ENCODE data around the gene PTTG1IP. TPM values are rescaled to one million over a fixed set of nuclear protein-coding genes. Genes with fewer than 3 reads are reported as not detected.
A peak's percentile ranks its signal among the peaks of the same experiment; 100 is the strongest.

Gene PTTG1IP
- total and polyA plus RNA-seq, 2 of the 13 experiments (the other 11 are each of a cell fraction or from before 2014, with no cell fraction given): 161 to 700 TPM

DNA sequence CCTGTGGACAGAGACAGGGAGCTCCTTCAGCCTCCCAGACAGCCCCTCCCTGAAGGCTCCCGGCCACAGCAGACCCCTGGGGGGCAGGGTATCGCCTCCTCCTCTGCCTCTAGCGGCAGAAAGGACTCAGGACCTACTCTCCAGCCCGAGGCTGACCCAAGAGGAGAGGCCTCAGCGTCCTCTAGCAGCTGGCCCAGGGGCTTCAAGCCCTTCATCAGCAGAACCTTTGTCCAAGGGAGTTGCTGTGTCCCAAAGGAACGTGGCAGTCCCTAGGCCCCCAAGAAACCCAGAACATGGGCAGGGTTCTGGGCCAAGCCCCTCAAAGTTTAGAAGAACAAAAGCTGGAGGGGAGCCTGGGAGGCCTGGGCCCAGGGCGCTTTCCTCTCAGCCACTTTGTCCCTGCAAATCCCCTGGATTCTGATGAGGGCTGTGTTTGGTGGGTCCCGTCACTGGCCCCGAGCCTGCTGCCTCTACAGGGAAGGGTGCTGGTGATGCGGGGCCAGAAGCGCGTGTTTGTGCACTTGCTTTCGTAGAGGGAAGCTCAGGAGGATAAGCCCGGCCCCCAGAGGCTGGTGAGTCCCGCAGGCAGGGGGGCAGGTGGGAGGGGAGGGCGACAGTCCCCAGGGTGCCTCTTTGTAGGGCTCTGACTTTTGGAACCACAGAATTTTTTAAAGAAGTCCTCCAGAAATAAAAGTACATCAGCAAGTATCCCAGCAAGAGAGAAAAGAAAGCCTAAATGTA, 33.9 kb upstream of the PTTG1IP start (continued):
- TF ChIP-seq, protein P1, sequence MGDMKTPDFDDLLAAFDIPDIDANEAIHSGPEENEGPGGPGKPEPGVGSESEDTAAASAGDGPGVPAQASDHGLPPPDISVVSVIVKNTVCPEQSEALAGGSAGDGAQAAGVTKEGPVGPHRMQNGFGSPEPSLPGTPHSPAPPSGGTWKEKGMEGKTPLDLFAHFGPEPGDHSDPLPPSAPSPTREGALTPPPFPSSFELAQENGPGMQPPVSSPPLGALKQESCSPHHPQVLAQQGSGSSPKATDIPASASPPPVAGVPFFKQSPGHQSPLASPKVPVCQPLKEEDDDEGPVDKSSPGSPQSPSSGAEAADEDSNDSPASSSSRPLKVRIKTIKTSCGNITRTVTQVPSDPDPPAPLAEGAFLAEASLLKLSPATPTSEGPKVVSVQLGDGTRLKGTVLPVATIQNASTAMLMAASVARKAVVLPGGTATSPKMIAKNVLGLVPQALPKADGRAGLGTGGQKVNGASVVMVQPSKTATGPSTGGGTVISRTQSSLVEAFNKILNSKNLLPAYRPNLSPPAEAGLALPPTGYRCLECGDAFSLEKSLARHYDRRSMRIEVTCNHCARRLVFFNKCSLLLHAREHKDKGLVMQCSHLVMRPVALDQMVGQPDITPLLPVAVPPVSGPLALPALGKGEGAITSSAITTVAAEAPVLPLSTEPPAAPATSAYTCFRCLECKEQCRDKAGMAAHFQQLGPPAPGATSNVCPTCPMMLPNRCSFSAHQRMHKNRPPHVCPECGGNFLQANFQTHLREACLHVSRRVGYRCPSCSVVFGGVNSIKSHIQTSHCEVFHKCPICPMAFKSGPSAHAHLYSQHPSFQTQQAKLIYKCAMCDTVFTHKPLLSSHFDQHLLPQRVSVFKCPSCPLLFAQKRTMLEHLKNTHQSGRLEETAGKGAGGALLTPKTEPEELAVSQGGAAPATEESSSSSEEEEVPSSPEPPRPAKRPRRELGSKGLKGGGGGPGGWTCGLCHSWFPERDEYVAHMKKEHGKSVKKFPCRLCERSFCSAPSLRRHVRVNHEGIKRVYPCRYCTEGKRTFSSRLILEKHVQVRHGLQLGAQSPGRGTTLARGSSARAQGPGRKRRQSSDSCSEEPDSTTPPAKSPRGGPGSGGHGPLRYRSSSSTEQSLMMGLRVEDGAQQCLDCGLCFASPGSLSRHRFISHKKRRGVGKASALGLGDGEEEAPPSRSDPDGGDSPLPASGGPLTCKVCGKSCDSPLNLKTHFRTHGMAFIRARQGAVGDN (CRISPR knock-in tag; IDR thresholded peaks at IDR 0.05): peak; percentile 83
- TF ChIP-seq, protein P2, sequence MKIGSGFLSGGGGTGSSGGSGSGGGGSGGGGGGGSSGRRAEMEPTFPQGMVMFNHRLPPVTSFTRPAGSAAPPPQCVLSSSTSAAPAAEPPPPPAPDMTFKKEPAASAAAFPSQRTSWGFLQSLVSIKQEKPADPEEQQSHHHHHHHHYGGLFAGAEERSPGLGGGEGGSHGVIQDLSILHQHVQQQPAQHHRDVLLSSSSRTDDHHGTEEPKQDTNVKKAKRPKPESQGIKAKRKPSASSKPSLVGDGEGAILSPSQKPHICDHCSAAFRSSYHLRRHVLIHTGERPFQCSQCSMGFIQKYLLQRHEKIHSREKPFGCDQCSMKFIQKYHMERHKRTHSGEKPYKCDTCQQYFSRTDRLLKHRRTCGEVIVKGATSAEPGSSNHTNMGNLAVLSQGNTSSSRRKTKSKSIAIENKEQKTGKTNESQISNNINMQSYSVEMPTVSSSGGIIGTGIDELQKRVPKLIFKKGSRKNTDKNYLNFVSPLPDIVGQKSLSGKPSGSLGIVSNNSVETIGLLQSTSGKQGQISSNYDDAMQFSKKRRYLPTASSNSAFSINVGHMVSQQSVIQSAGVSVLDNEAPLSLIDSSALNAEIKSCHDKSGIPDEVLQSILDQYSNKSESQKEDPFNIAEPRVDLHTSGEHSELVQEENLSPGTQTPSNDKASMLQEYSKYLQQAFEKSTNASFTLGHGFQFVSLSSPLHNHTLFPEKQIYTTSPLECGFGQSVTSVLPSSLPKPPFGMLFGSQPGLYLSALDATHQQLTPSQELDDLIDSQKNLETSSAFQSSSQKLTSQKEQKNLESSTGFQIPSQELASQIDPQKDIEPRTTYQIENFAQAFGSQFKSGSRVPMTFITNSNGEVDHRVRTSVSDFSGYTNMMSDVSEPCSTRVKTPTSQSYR (CRISPR knock-in tag; IDR thresholded peaks at IDR 0.05; ENCODE audit: borderline replicate concordance): peak; percentile 48; the same call in 1 of the 2 replicates
- peak; percentile 32; the same call in 1 of the 2 replicates for TF ChIP-seq RAD21 (CRISPR knock-in tag; IDR thresholded peaks at IDR 0.05)
- no peak for TF ChIP-seq ZBTB21 (CRISPR knock-in tag; IDR thresholded peaks at IDR 0.05)
- TF ChIP-seq STAG1 (CRISPR knock-in tag; IDR thresholded peaks at IDR 0.05): peak; percentile 32
- TF ChIP-seq, protein P3, sequence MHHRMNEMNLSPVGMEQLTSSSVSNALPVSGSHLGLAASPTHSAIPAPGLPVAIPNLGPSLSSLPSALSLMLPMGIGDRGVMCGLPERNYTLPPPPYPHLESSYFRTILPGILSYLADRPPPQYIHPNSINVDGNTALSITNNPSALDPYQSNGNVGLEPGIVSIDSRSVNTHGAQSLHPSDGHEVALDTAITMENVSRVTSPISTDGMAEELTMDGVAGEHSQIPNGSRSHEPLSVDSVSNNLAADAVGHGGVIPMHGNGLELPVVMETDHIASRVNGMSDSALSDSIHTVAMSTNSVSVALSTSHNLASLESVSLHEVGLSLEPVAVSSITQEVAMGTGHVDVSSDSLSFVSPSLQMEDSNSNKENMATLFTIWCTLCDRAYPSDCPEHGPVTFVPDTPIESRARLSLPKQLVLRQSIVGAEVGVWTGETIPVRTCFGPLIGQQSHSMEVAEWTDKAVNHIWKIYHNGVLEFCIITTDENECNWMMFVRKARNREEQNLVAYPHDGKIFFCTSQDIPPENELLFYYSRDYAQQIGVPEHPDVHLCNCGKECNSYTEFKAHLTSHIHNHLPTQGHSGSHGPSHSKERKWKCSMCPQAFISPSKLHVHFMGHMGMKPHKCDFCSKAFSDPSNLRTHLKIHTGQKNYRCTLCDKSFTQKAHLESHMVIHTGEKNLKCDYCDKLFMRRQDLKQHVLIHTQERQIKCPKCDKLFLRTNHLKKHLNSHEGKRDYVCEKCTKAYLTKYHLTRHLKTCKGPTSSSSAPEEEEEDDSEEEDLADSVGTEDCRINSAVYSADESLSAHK (CRISPR knock-in tag; IDR thresholded peaks at IDR 0.05; ENCODE audit: borderline replicate concordance): no peak
- TF ChIP-seq SP5 (CRISPR knock-in tag; IDR thresholded peaks at IDR 0.05; ENCODE audit: borderline replicate concordance, low read depth): peak; percentile 21; the same call in 1 of the 2 replicates
- TF ChIP-seq ZFX (CRISPR knock-in tag; IDR thresholded peaks at IDR 0.05; ENCODE audit: low read depth): peak; percentile 64; the same call in 1 of the 2 replicates
- peak; percentile 15; the same call in 1 of the 2 replicates for TF ChIP-seq PITX1 (CRISPR knock-in tag; IDR thresholded peaks at IDR 0.05)
- 0 out of 2 replicates have a peak, but pooled peaks have one; percentile 20 for TF ChIP-seq RXRA (CRISPR knock-in tag; IDR thresholded peaks at IDR 0.05)
- TF ChIP-seq KDM2A (CRISPR knock-in tag; IDR thresholded peaks at IDR 0.05; ENCODE audit: borderline replicate concordance, low read depth): peak; percentile 1; the same call in 1 of the 2 replicates
- TF ChIP-seq SPEN (CRISPR knock-in tag; IDR thresholded peaks at IDR 0.05; ENCODE audit: low read depth): 0 out of 2 replicates have a peak, but pooled peaks have one; percentile 12
- TF ChIP-seq RELA (CRISPR knock-in tag; IDR thresholded peaks at IDR 0.05): no peak
- no peak for TF ChIP-seq SIX4 (CRISPR knock-in tag; IDR thresholded peaks at IDR 0.05)
- TF ChIP-seq SAP130 (CRISPR knock-in tag; IDR thresholded peaks at IDR 0.05; ENCODE audit: low read depth): peak; percentile 25
- no peak for TF ChIP-seq HOXA5 (CRISPR knock-in tag; IDR thresholded peaks at IDR 0.05)
- peak; percentile 62 for TF ChIP-seq ZNF501 (CRISPR knock-in tag; IDR thresholded peaks at IDR 0.05)
- 0 out of 2 replicates have a peak, but pooled peaks have one; percentile 38 for TF ChIP-seq CBFB (CRISPR knock-in tag; IDR thresholded peaks at IDR 0.05)
- TF ChIP-seq ZNF567 (CRISPR knock-in tag; IDR thresholded peaks at IDR 0.05; ENCODE audit: borderline replicate concordance): no peak

Data from HepG2 (cell line).